Gastroesophageal sphincter (tissue), 4 donors: ENCODE results near the gene TMEM200B. TPM values are rescaled to one million over a fixed set of nuclear protein-coding genes. Genes with fewer than 3 reads are reported as not detected.
"Not testable (repeated sequence)": the region's sequence is repeated elsewhere in the genome, so short reads cannot be mapped to it uniquely, and the experiment has no call there.

Experiments
- ATAC-seq: fragments of 150-250 bp; one replicate; pipeline ENCODE4 v1.9.1; 2016; ENCODE audit warnings: mild to moderate bottlenecking, moderate library complexity
- H3K27ac ChIP-seq, 4 donors: fragments of 200-600 bp; sonication (generic) in 3 of 4; 1 replicate in 3 of 4; 2 replicates in 1 of 4; pipeline ENCODE4 v1.5.1; 2016 to 2019
- H3K27me3 ChIP-seq: fragments of 200-600 bp; sonication (generic); one replicate; pipeline ENCODE4 v1.5.1; 2019
- H3K36me3 ChIP-seq, 2 donors: fragments of 200-600 bp; sonication (generic); one replicate each; pipeline ENCODE4 v1.5.1; 2019; ENCODE audit warnings: control low read depth in 1 of 2
- H3K4me1 ChIP-seq, 3 donors: fragments of 200-600 bp; sonication (generic); 1 replicate in 2 of 3; 2 replicates in 1 of 3; pipeline ENCODE4 v1.5.1; 2016 to 2019; ENCODE audit warnings: control low read depth in 2 of 3
- H3K4me3 ChIP-seq, 2 donors: fragments of 200-600 bp; sonication (generic); one replicate each; pipeline ENCODE4 v1.5.1; 2019; ENCODE audit warnings: mild to moderate bottlenecking in 1 of 2, moderate library complexity in 1 of 2
- H3K9me3 ChIP-seq, 3 donors: fragments of 200-600 bp; sonication (generic); one replicate each; pipeline ENCODE4 v1.5.1; 2017 to 2019; ENCODE audit warnings: control low read depth in 2 of 3
- CTCF ChIP-seq, 4 experiments: fragments of 200-600 bp in 2 of 4; fragments of 450-650 bp in 2 of 4; sonication (generic) in 1 of 4; IDR thresholded peaks; one replicate each; pipeline ENCODE4 v1.5.1; 2017 to 2019; ENCODE audit warnings: antibody characterized with exemption in 4 of 4, mild to moderate bottlenecking in 2 of 4, moderate library complexity in 2 of 4
- EP300 ChIP-seq: sonication (generic); formaldehyde crosslinking; IDR thresholded peaks from one replicate; pipeline ENCODE4 v1.6.1; 2017; ENCODE audit warnings: antibody characterized with exemption, mild to moderate bottlenecking
- POLR2A ChIP-seq, 2 donors: fragments of 450-650 bp; IDR thresholded peaks; one replicate each; pipeline ENCODE4 v1.6.1; 2017; ENCODE audit warnings: antibody characterized with exemption in 2 of 2, mild to moderate bottlenecking in 2 of 2, moderate library complexity in 1 of 2
- POLR2AphosphoS5 ChIP-seq: sonication (generic); formaldehyde crosslinking; IDR thresholded peaks from one replicate; pipeline ENCODE4 v1.6.1; 2017; ENCODE audit warnings: antibody characterized with exemption
- WGBS, 2 donors: methylation state at CpG; one replicate each; pipeline ENCODE4 v1.1.5; 2018; ENCODE audit warnings: low coverage in 1 of 2; 5-methylcytosine and 5-hydroxymethylcytosine counted together
- small RNA-seq, 4 donors: library from RNA; depleted of rRNA; stranded (forward); fragments of <200 nt; gene quantifications; one replicate each; pipeline ENCODE3, GENCODE V24; 2016
- total RNA-seq, 4 donors: library from RNA; depleted of rRNA; stranded (reverse); fragments of >200 nt; gene quantifications; one replicate each; pipeline ENCODE4 v1.1.0, GENCODE V29; 2016

The TMEM200B gene
- total RNA-seq, 4 donors from 2014 or later: 22.6 to 39.7 (median 30.7) TPM

- peaks cover 0 to 6% of the 10 kb centered on the region in 2 donors for H3K36me3 ChIP-seq
- ATAC-seq: no peak
- no peak overlapping the region for H3K4me3 ChIP-seq
These were observed 40.1 kb downstream of the TMEM200B start for GRCh38 chr1:29083317-29084195.

GRCh38 chr1:29082519-29082918 lies 41.2 kb downstream of the TMEM200B start:
- H3K27ac ChIP-seq: no peak overlapping the region
- no peak for ATAC-seq
- 74 to 85% methylated on average over 3 of the region's 3 CpGs for WGBS, 2 donors
- H3K4me1 ChIP-seq: no peaks in the 10 kb centered on the region
- TF ChIP-seq POLR2A (IDR thresholded peaks at IDR 0.05): no peak
- no peak for TF ChIP-seq EP300
- no peak for TF ChIP-seq POLR2AphosphoS5
- no peak for TF ChIP-seq CTCF (IDR thresholded peaks at IDR 0.05)
- peaks cover 0 to 6% of the 10 kb centered on the region in 2 donors for H3K36me3 ChIP-seq
- H3K4me3 ChIP-seq: no peak overlapping the region
- no peaks in the 10 kb centered on the region for H3K27me3 ChIP-seq
- no peaks in the 10 kb centered on the region for H3K9me3 ChIP-seq

More at GRCh38 chr1:29083317-29084195, 40.1 kb downstream of the TMEM200B start:
- TF ChIP-seq POLR2A (IDR thresholded peaks at IDR 0.05) (no peak), POLR2AphosphoS5 (no peak), EP300 (no peak), CTCF (IDR thresholded peaks at IDR 0.05) (no peak)
- no peaks in the 10 kb centered on the region for H3K4me1 ChIP-seq
- 46 to 75% methylated on average over 2 to 3 of the region's 3 CpGs for WGBS, 2 donors
- H3K9me3 ChIP-seq: no peaks in the 10 kb centered on the region
- H3K27me3 ChIP-seq: no peaks in the 10 kb centered on the region
- no peak overlapping the region for H3K27ac ChIP-seq

GRCh38 chr1:29081201-29081600 lies 42.5 kb downstream of the TMEM200B start:
- no peaks in the 10 kb centered on the region for H3K4me1 ChIP-seq
- ATAC-seq: no peak
- no peak for TF ChIP-seq POLR2AphosphoS5
- no peak for TF ChIP-seq POLR2A (IDR thresholded peaks at IDR 0.05)
- TF ChIP-seq EP300: no peak
- TF ChIP-seq CTCF (IDR thresholded peaks at IDR 0.05): no peak
- H3K4me3 ChIP-seq: no peak overlapping the region
- no peaks in the 10 kb centered on the region for H3K9me3 ChIP-seq
- WGBS, 2 donors: 66 to 100% methylated on average over 1 to 2 of the region's 3 CpGs
- no peaks in the 10 kb centered on the region for H3K27me3 ChIP-seq
- no peak overlapping the region for H3K27ac ChIP-seq
- H3K36me3 ChIP-seq: peaks cover 0 to 6% of the 10 kb centered on the region in 2 donors

GRCh38 chr1:29079916-29080629 lies 43.6 kb downstream of the TMEM200B start:
- ATAC-seq, H3K27ac ChIP-seq, H3K9me3 ChIP-seq, H3K27me3 ChIP-seq, H3K36me3 ChIP-seq, H3K4me3 ChIP-seq, H3K4me1 ChIP-seq: not testable (repeated sequence)
- WGBS, 2 donors: 92% methylated on average over 5 to 16 of the region's 16 CpGs

GRCh38 chr1:29077155-29077554 lies 46.5 kb downstream of the TMEM200B start:
- ATAC-seq: no peak
- no peaks in the 10 kb centered on the region for H3K9me3 ChIP-seq
- H3K27me3 ChIP-seq: no peaks in the 10 kb centered on the region
- peaks cover 0 to 11% of the 10 kb centered on the region in 2 donors for H3K36me3 ChIP-seq
- no peak overlapping the region for H3K27ac ChIP-seq
- H3K4me3 ChIP-seq: no peak overlapping the region
- H3K4me1 ChIP-seq: no peaks in the 10 kb centered on the region
- 79 to 83% methylated on average over 2 of the region's 2 CpGs for WGBS, 2 donors
- TF ChIP-seq POLR2A (IDR thresholded peaks at IDR 0.05) (no peak), EP300 (no peak), CTCF (IDR thresholded peaks at IDR 0.05) (no peak), POLR2AphosphoS5 (no peak)

Small RNA genes lying within 50 kb of the gene (small RNA-seq; reads per million reads assigned to genes)
- 0 reads per million in 4 donors for gene RF02271

Other genes with a start within 250 kb of the TMEM200B start
- 10 to 100 TPM; 16.7 to 30.8 (median 21.7) TPM for gene EPB41, start 209.3 kb downstream of the TMEM200B start, total RNA-seq
- gene SRSF4, start 58.0 kb upstream of the TMEM200B start, total RNA-seq: 100 to 1,000 TPM in 1 of 4 donors, 10 to 100 TPM in 3; 82.7 to 112 (median 96.8) TPM
- gene MECR, start 107.0 kb upstream of the TMEM200B start, total RNA-seq: 10 to 100 TPM in 3 of 4 donors, 1 to 10 TPM in 1; 8.2 to 17.1 (median 12.9) TPM
- 10 to 100 TPM; 11.1 to 30.5 (median 23.7) TPM for gene PTPRU, start 112.6 kb upstream of the TMEM200B start, total RNA-seq